Mesenchymal stem cell (in vitro differentiated cells and primary cell): ENCODE results near the gene RBM10.

Experiments used
- DNase-seq: peaks from one replicate; pipeline ENCODE4 v3.0.0-alpha.2; 2013
- H2AFZ ChIP-seq: one replicate; pipeline ENCODE4 v1.6.1; 2013; ENCODE audit warnings: low read depth, mild to moderate bottlenecking, control low read depth, inconsistent platforms, low read length, moderate library complexity
- H2AK5ac ChIP-seq: 2 replicates; pipeline ENCODE4 v1.6.1; 2013; ENCODE audit warnings: low read length, moderate library complexity, mild to moderate bottlenecking, inconsistent platforms; ENCODE audit not compliant: severe bottlenecking
- H2BK120ac ChIP-seq: one replicate; pipeline ENCODE4 v1.6.1; 2013; ENCODE audit warnings: low read depth, mild to moderate bottlenecking, inconsistent platforms, low read length, moderate library complexity
- H2BK12ac ChIP-seq, 2 experiments: one replicate each; pipeline ENCODE4 v1.6.1; 2013; ENCODE audit warnings: inconsistent platforms in 2 of 2, low read length in 2 of 2, mild to moderate bottlenecking in 2 of 2, moderate library complexity in 2 of 2, control low read depth in 1 of 2
- H2BK15ac ChIP-seq: one replicate; pipeline ENCODE4 v1.6.1; 2013; ENCODE audit warnings: mild to moderate bottlenecking, low read depth, inconsistent platforms; ENCODE audit not compliant: poor library complexity, severe bottlenecking
- H2BK5ac ChIP-seq: 2 replicates; pipeline ENCODE4 v1.6.1; 2013; ENCODE audit warnings: low read depth, mild to moderate bottlenecking, low read length, control low read depth, inconsistent platforms; ENCODE audit not compliant: poor library complexity, severe bottlenecking
- H3K14ac ChIP-seq, 2 experiments: one replicate each; pipeline ENCODE4 v1.6.1; 2013; ENCODE audit warnings: inconsistent platforms in 2 of 2, low read length in 2 of 2, control low read depth in 1 of 2, mild to moderate bottlenecking in 1 of 2, moderate library complexity in 1 of 2
- H3K18ac ChIP-seq, 2 experiments: one replicate each; pipeline ENCODE4 v1.6.1; 2013; ENCODE audit warnings: inconsistent platforms in 2 of 2, low read length in 2 of 2, control low read depth in 1 of 2, low read depth in 1 of 2, mild to moderate bottlenecking in 1 of 2
- H3K23ac ChIP-seq, 2 experiments: one replicate each; pipeline ENCODE4 v1.6.1; 2013; ENCODE audit warnings: inconsistent platforms in 2 of 2, low read length in 2 of 2, mild to moderate bottlenecking in 2 of 2, moderate library complexity in 2 of 2, control low read depth in 1 of 2
- H3K27ac ChIP-seq: 2 replicates; pipeline ENCODE4 v1.5.1; 2013; ENCODE audit warnings: mild to moderate bottlenecking, moderate library complexity, low read length, control low read depth, inconsistent platforms; ENCODE audit not compliant: poor library complexity, severe bottlenecking
- H3K27me3 ChIP-seq, 2 experiments: 2 replicates each; pipeline versions ENCODE4 v1.6.1 to v1.7.0; 2013; ENCODE audit warnings: low read length in 2 of 2, mild to moderate bottlenecking in 2 of 2, moderate library complexity in 2 of 2, control low read depth in 1 of 2, inconsistent platforms in 1 of 2; ENCODE audit not compliant: control insufficient read depth in 1 of 2, insufficient read depth in 1 of 2
- H3K36me3 ChIP-seq, 2 experiments: 2 replicates each; pipeline versions ENCODE4 v1.6.1 to v1.7.0; 2013; ENCODE audit warnings: low read length in 2 of 2, control low read depth in 1 of 2, inconsistent platforms in 1 of 2, low read depth in 1 of 2, mild to moderate bottlenecking in 1 of 2; ENCODE audit not compliant: insufficient read depth in 2 of 2, control insufficient read depth in 1 of 2
- H3K4ac ChIP-seq, 2 experiments: one replicate each; pipeline ENCODE4 v1.6.1; 2013; ENCODE audit warnings: inconsistent platforms in 2 of 2, low read length in 2 of 2, mild to moderate bottlenecking in 2 of 2, moderate library complexity in 2 of 2, control low read depth in 1 of 2, low read depth in 1 of 2
- H3K4me1 ChIP-seq: 2 replicates; pipeline ENCODE4 v1.6.1; 2013; ENCODE audit warnings: low read depth, low read length, control low read depth; ENCODE audit not compliant: control insufficient read depth, insufficient read depth
- H3K4me2 ChIP-seq: 2 replicates; pipeline ENCODE4 v1.6.1; 2013; ENCODE audit warnings: low read length, mild to moderate bottlenecking, inconsistent platforms; ENCODE audit not compliant: poor library complexity, severe bottlenecking
- H3K4me3 ChIP-seq, 2 experiments: 2 replicates each; pipeline versions ENCODE4 v1.5.1 to v1.7.0; 2013; ENCODE audit warnings: low read length in 2 of 2, mild to moderate bottlenecking in 2 of 2, control low read depth in 1 of 2, low read depth in 1 of 2; ENCODE audit not compliant: insufficient read depth in 1 of 2
- H3K79me1 ChIP-seq: replicated peaks from 2 replicates; pipeline ENCODE4 v1.6.1; 2013; ENCODE audit warnings: mild to moderate bottlenecking, control low read depth, low read length, inconsistent platforms; ENCODE audit not compliant: poor library complexity, severe bottlenecking
- H3K9ac ChIP-seq: 2 replicates; pipeline ENCODE4 v1.7.0; 2013; ENCODE audit warnings: mild to moderate bottlenecking, low read length, moderate library complexity
- H3K9me3 ChIP-seq: 2 replicates; pipeline ENCODE4 v1.7.0; 2013; ENCODE audit warnings: mild to moderate bottlenecking, low read length; ENCODE audit not compliant: control insufficient read depth
- H4K8ac ChIP-seq: one replicate; pipeline ENCODE4 v1.6.1; 2013; ENCODE audit warnings: inconsistent platforms, mild to moderate bottlenecking, low read length, moderate library complexity
- H4K91ac ChIP-seq: one replicate; pipeline ENCODE4 v1.6.1; 2013; ENCODE audit warnings: mild to moderate bottlenecking, low read length, inconsistent platforms
- WGBS: methylation state at CpG from one replicate; pipeline ENCODE4 v1.1.7; 2013; ENCODE audit warnings: mixed read lengths; 5-methylcytosine and 5-hydroxymethylcytosine counted together

Gene RBM10

DNA sequence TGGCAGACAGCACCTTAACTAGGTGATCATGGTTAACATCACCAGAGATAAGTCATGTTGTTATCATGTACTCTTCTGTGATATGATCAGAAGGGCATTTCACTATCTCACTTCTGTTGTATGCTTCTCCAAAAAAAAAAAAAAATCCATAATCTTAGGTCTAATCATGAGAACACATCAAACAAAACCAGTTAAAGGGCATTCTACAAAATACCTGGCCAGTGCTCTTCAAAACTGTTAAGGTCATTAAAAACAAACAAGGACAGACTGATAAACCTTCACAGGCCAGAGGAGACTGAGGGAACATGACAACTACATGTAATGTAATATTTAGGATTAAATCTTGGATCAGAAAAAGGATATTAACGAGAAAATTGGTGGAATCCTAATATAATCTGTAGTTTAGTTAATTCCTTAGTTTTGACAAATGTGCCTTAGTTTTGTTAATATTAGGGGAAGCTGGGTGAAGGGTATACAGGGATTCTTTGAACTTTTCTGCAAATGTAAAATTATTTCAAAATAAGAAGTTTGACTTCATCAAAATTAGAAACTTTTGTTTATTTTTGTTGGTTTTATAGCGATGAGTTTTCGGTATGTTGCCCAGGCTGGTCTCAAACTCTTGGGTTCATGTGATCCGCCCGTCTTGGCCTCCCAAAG, 18.0 kb downstream of the RBM10 start:
- peaks cover 3 to 5% of the 10 kb centered on the region in 2 experiments for H3K36me3 ChIP-seq
- no peak overlapping the region for H2AFZ ChIP-seq
- H3K4me2 ChIP-seq = no peak overlapping the region
- H3K27ac ChIP-seq = no peak overlapping the region
- no peak overlapping the region for H2BK12ac ChIP-seq
- WGBS = 96% methylated on average over 5 of the region's 5 CpGs
- peaks cover 0 to 6% of the 10 kb centered on the region in 2 experiments for H3K27me3 ChIP-seq
- no peak overlapping the region for H3K18ac ChIP-seq
- no peak overlapping the region for H3K9ac ChIP-seq
- no peak overlapping the region for H2AK5ac ChIP-seq
- no peak overlapping the region for H3K4ac ChIP-seq
- no peak overlapping the region for H3K14ac ChIP-seq
- no peak overlapping the region for H3K4me3 ChIP-seq
- no peak overlapping the region for H2BK5ac ChIP-seq
- H3K23ac ChIP-seq = no peak overlapping the region
- no peaks in the 10 kb centered on the region for H3K9me3 ChIP-seq
- H3K4me1 ChIP-seq = peaks cover 1% of the 10 kb centered on the region
- H2BK15ac ChIP-seq = no peak overlapping the region
- H4K8ac ChIP-seq = no peak overlapping the region
- H4K91ac ChIP-seq = no peak overlapping the region
- H3K79me1 ChIP-seq = no peaks in the 10 kb centered on the region
- DNase-seq = no peak
- no peak overlapping the region for H2BK120ac ChIP-seq

DNA sequence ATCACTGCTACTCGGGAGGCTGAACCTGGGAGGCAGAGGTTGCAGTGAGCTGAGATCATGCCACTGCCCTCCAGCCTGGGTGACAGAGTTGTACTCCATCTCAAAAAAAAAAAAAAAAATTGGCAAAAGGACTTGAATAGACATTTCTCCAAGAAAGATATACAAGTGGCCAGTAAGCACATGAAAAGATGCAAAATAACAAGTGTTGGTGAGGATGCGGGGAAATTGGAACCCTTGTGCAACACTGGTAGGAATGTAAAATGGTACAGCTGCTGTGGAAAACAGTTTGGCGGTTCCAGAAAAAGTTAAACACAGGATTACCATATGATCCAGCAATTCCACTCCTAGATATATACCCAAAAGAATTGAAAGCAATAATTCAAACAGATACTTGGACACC, 19.4 kb downstream of the RBM10 start:
- Histone ChIP-seq H2AFZ (no peak overlapping the region), H3K4me3 (no peak overlapping the region)
- 100% methylated on average over 2 of the region's 3 CpGs for WGBS

DNA sequence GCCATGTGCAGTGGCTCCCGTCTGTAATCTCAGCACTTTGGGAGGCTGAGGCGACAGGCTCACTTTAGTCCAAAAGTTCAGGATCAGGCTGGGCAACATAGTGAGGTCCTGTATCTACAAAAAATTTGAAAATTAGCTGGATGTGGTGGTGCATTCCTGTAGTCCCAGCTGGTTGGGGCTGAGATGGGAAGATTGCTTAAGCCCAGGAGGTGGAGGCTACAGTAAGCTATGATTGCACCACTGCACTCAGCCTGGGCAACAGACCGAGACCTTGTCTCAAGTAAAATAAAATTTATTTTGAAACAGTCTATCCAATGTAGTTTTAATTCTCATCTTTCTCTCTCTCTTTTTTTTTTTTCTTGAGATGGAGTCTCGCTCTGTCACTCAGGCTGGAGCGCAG, 21.1 kb downstream of the RBM10 start:
- Histone ChIP-seq H4K91ac (no peak overlapping the region), H2AK5ac (no peak overlapping the region), H3K9ac (no peak overlapping the region), H2BK15ac (no peak overlapping the region), H3K4me3 (no peak overlapping the region), H3K79me1 (peaks cover 19% of the 10 kb centered on the region), H3K27me3 (peaks cover 0 to 17% of the 10 kb centered on the region in 2 experiments), H3K4me1 (peaks cover 1% of the 10 kb centered on the region), H3K4me2 (no peak overlapping the region), H2BK5ac (no peak overlapping the region), H4K8ac (no peak overlapping the region), H2BK12ac (no peak overlapping the region), H3K18ac (no peak overlapping the region), H3K9me3 (no peaks in the 10 kb centered on the region), H2AFZ (no peak overlapping the region), H3K14ac (no peak overlapping the region), H3K36me3 (peaks cover 11 to 21% of the 10 kb centered on the region in 2 experiments), H3K23ac (no peak overlapping the region), H3K27ac (no peak overlapping the region), H2BK120ac (no peak overlapping the region), H3K4ac (no peak overlapping the region)
- peak; percentile 18 for DNase-seq
- 100% methylated on average over 2 of the region's 5 CpGs for WGBS

More for the DNA sequence above, 19.4 kb downstream of the RBM10 start:
- Histone ChIP-seq H3K27me3 (peaks cover 0 to 13% of the 10 kb centered on the region in 2 experiments), H3K27ac (no peak overlapping the region), H3K9me3 (no peaks in the 10 kb centered on the region), H2BK5ac (no peak overlapping the region), H3K4ac (no peak overlapping the region), H3K23ac (no peak overlapping the region), H2BK120ac (no peak overlapping the region), H3K14ac (no peak overlapping the region), H2BK12ac (no peak overlapping the region), H3K79me1 (peaks cover 6% of the 10 kb centered on the region), H4K91ac (no peak overlapping the region), H2AK5ac (no peak overlapping the region), H2BK15ac (no peak overlapping the region), H4K8ac (no peak overlapping the region), H3K18ac (no peak overlapping the region), H3K4me2 (no peak overlapping the region), H3K36me3 (peaks cover 4 to 8% of the 10 kb centered on the region in 2 experiments), H3K9ac (no peak overlapping the region), H3K4me1 (peaks cover 1% of the 10 kb centered on the region)
- DNase-seq = no peak

DNA sequence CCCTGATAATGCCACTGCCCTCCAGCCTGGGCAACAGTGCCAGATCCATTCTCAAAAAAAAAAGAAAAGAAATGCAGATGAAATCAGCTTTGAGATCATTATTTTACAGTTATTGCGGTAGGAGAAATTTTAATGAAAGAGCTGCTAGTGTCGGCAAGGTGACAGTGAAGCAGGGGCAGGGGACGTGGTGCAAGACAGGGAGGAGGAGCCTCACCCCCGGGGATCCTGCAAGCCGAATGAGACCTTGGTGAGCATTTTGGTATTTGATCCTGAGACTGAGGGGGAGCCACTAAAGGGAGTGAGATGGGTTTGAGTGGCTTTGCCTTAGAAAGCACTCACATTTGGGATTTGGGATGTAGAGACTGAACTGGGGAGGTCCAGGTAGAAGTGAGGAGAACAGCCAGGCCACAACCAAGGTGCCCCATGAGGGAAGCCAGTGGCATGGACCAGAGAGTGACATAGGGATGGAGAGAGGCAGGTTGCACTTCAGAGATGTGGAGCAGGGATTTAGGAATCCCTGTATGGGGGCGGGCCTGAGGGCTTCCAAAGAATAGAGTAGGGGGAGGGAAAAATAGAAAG, 23.6 kb downstream of the RBM10 start:
- peaks cover 29 to 46% of the 10 kb centered on the region in 2 experiments for H3K36me3 ChIP-seq
- H3K79me1 ChIP-seq = peaks cover 37% of the 10 kb centered on the region
- DNase-seq = no peak
- H4K8ac ChIP-seq = no peak overlapping the region
- H3K4ac ChIP-seq = no peak overlapping the region
- H3K27ac ChIP-seq = no peak overlapping the region
- H3K4me3 ChIP-seq = no peak overlapping the region
- no peak overlapping the region for H2BK5ac ChIP-seq
- no peak overlapping the region for H2BK15ac ChIP-seq
- H3K14ac ChIP-seq = no peak overlapping the region
- no peak overlapping the region for H3K23ac ChIP-seq
- H3K4me2 ChIP-seq = no peak overlapping the region
- no peak overlapping the region for H4K91ac ChIP-seq
- WGBS = 92% methylated on average over 5 of the region's 6 CpGs
- H3K9ac ChIP-seq = no peak overlapping the region
- H2BK120ac ChIP-seq = no peak overlapping the region
- no peak overlapping the region for H2BK12ac ChIP-seq
- peaks cover 0 to 21% of the 10 kb centered on the region in 2 experiments for H3K27me3 ChIP-seq
- no peak overlapping the region for H2AFZ ChIP-seq
- H3K4me1 ChIP-seq = peaks cover 1% of the 10 kb centered on the region
- no peak overlapping the region for H2AK5ac ChIP-seq
- H3K18ac ChIP-seq = no peak overlapping the region
- no peaks in the 10 kb centered on the region for H3K9me3 ChIP-seq
